ENCODE results near the gene LGALS9.
"Not testable (repeated sequence)": the region's sequence is repeated elsewhere in the genome, so short reads cannot be mapped to it uniquely, and the experiment has no call there.

LGALS9 gene

GRCh38 chr17:27654136-27654535 lies 23.1 kb downstream of the LGALS9 start:
- no peak for DNase-seq (ENCODE audit: low spot score)

GRCh38 chr17:27654654-27655524 lies 23.9 kb downstream of the LGALS9 start:
- peak; percentile 79 for DNase-seq (ENCODE audit: low spot score)

DNA sequence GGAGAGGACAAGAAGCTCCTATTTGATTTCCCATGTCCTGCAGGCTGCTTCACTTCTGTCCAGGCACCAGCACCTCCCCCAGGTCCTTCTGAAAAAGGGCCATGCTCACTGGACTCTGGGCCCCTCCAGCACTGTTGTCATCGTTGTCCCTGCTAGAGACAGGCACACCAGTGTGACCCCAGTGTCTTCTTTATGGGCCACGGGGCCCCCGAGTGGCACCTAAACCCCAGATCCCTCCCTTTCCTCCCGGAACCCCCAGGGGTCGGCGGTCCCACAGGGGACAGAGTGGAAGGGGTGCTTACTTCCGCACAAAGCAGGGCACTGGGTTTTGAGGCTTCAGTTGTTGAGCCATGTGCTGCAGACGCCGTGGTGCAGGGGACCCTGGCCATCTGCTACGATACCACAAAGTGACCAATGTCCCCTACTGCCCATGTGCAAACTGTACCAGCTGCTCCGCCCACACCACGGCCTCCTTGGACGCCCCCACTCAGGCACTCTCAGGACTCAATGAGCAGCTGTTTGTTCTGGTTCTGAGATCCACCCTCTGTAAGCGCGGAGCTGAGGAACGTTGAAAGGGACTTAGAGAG lies 24.6 kb downstream of the LGALS9 start:
- DNase-seq (ENCODE audit: low spot score): not testable (repeated sequence)

- not testable (repeated sequence) for DNase-seq (ENCODE audit: low spot score)
Observed at GRCh38 chr17:27656620-27657019, 25.6 kb downstream of the LGALS9 start.

- DNase-seq (ENCODE audit: low spot score): no peak
Observed at GRCh38 chr17:27657620-27658019, 26.6 kb downstream of the LGALS9 start.

GRCh38 chr17:27659683-27660082 lies 28.7 kb downstream of the LGALS9 start:
- DNase-seq (ENCODE audit: low spot score): no peak

DNA sequence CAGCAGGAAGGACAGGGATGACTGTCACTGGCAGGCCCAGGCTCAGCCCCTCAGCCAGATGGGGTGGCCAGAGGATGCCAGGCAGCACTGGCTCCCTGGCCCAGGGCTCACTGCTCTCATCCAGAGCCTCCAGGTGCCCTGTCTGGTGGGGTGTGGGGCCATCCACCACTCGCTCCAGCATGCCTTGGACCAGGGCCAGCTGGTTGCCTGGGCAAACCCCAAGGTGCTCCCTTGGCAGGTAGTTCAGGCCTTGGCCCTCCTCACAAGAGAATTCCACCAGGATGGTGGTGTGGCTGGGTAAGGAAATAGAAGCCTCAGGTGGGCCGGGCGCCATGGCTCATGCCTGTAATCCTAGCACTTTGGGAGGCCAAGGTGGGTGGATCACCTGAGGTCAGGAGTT lies 29.4 kb downstream of the LGALS9 start:
- no peak for DNase-seq (ENCODE audit: low spot score)

GRCh38 chr17:27663936-27664605 lies 33.1 kb downstream of the LGALS9 start:
- no peak for DNase-seq (ENCODE audit: low spot score)

DNA sequence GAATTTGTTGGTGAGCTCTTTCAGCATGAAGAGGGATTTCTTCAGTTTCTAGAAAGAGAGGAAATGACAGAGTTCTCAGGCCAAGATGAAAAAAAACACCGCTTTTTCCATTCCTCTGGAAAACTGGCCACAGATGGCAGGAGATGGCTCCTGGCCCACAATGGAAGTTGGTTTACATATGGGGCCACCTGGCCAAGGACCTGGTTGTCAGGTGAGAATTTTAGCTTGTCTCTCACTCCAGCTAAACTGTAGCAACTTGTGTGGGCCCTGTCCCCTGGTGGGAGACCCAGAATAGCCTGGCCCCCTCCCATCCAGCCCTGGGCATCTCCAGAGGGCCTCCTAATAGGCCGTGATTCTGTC lies 33.6 kb downstream of the LGALS9 start:
- no peak for DNase-seq (ENCODE audit: low spot score)

DNA sequence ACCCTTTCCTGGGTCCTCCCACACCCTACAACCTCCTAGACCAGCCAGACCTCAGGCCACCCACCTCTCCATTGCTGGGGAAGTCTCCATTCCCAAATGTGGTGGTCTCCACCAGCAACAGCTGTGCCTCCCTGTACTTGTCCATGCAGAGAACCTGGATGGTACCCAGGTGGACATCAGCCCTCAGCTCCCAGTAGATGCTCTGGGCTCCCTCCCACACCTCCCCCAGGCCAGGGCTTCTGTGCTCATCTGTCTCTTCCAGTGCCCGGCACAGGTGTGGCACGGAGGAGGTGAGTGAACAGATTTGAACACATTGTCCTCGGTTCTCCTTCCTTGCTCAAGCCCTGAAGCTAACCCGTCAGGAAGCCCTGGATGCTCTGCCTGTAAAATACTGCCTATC lies 34.6 kb downstream of the LGALS9 start:
- no peak for DNase-seq (ENCODE audit: low spot score)

DNA sequence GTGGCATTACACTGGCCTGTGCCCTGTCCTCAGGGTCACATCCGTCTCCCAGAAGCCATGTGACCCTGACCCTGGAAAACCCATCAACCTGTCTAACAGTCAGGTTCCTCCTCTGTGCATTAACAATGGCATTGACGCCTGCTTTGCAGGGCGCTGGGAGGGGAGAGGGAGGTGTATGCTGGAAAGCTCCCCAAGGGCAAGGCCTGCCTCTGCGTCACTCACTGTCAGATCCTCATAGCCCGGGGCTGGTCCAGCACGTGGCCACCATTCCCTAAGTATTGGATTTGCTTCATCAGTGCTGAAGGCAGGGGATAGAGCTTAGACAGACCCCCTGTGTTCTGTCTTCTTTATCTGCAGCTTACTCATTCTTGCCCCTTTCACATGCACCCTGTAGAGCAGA lies 35.3 kb downstream of the LGALS9 start:
- DNase-seq (ENCODE audit: low spot score): not testable (repeated sequence)

GRCh38 chr17:27666831-27667560 lies 36.0 kb downstream of the LGALS9 start:
- no peak for DNase-seq (ENCODE audit: low spot score)

DNA sequence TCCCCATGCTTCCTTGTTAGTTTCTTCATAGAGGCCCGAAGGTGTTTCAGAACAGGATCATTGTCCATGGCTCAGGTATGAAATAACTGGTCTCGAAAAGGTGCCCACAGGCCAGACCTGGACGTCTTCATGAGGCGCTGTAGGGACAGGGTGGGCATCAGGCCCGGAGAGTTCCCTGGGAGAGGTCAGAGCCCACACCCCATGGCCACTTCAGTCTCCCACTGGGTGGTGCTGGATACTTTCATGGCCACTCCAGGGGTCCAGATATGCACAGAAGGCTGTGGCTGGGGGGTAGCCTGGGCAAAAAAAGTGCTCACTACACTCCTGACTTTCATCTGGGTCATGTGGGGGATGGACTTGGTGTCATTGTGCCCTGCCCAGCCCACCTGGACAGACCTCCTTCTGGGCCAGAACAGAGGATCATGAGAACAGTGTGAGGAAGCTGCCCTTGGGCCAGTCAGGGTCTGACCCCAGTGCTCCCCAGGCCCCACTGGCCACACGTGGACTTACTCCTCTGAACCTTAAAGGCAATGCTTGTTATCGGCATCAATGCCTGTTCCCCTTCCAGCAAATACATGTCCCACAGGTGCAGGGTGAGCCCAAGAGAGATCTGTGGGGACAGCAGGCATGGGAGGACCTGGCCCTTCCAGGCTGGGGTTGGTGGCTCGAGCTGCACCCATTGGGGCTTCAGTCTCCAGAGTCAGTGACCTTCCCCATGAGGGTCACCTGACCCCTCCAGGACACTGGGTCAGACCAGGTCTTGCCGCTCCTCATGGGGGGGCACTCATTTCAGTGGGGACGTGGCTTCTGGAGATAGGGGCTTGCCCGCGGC lies 36.9 kb downstream of the LGALS9 start:
- DNase-seq (ENCODE audit: low spot score): no peak

- DNase-seq (ENCODE audit: low spot score): no peak
Observed at GRCh38 chr17:27668488-27668823, 37.5 kb downstream of the LGALS9 start.

DNA sequence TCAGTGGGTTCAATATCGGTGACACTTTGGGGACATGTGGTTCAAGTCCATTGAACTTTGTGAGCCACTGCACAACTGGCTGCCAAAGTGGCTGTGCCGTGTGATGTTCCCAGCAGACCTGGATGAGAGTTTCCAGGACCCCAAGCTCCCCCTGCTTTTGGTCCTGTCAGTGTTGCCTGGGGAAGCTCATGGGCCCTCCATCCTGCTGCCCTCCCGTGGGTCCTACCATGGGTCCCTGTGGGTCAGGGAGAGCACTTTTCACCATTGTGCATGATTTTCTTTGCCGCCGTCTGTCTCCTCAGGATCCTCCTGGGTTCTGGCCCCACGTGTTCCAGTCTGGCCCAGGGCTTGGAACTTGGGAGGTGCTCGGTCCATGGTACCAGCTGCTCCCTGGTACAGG lies 38.1 kb downstream of the LGALS9 start:
- no peak for DNase-seq (ENCODE audit: low spot score)

GRCh38 chr17:27669850-27670249 lies 38.9 kb downstream of the LGALS9 start:
- DNase-seq (ENCODE audit: low spot score): no peak

DNA sequence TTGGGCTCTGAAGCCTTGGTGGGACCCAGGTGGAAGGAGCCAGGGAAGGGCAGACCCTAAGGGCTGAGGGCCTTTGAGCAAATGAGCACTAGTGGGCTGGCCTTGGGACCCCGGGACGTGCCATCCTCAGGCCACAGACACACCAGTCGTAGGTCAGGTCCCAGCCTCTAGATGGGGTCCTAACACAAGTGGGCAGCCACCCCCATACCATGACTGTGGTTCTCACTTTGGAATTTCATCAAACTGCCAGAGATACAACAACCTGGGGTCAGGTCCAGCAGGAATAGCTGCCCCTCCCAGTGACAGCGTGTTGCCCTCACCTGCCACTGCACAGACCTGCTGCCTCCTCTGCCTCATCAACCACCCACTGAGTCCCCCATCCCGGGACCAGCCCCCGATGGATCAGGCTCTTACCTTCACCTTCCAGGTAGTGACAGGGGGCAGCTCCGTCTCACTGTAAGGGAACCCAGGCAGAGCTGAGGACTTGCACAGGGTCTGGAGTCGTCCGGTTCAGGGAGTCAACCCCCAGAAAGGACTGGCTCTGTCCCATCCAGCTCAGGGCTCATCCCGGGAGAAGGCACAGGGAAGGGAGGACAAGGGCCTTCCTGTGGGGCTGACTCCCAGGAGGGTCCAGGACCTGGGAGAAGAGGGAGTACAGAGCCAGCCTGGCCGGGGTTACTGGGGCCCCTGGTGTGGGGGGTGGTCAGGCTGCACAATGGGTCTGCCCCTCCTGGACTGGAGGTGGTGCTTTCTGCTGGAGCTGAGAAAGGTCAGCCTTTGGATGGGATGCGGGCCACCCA lies 40.0 kb downstream of the LGALS9 start:
- DNase-seq (ENCODE audit: low spot score): no peak

- DNase-seq (ENCODE audit: low spot score): no peak
Observed at GRCh38 chr17:27671591-27671910, 40.6 kb downstream of the LGALS9 start.

DNA sequence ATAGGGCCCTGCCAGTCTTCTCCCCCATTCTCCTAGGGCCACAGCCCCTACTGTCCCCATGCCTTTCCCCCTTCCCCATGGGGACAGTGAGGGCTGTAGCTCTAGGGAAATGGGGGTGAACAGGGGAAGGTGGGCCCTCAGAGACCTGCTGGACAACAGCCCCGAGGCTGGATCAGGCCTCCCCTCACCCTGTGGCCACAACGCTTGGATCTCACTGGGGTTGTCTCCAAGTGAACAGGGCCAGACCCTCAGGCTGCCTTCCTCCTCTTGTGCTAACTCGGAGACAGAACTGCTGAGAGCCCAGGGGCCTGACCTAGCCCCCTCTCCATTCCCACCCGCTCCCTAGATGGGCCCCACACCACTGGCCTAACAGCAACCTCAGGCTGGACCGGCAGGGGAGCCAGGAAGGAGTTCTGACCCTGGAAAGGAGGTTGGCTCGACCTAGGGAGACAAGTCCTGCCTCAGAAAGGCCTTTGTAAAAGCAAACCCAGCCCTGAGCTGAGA lies 41.0 kb downstream of the LGALS9 start:
- not testable (repeated sequence) for DNase-seq (ENCODE audit: low spot score)

- DNase-seq (ENCODE audit: low spot score): no peak
Observed at GRCh38 chr17:27674335-27674734, 43.3 kb downstream of the LGALS9 start.

DNA sequence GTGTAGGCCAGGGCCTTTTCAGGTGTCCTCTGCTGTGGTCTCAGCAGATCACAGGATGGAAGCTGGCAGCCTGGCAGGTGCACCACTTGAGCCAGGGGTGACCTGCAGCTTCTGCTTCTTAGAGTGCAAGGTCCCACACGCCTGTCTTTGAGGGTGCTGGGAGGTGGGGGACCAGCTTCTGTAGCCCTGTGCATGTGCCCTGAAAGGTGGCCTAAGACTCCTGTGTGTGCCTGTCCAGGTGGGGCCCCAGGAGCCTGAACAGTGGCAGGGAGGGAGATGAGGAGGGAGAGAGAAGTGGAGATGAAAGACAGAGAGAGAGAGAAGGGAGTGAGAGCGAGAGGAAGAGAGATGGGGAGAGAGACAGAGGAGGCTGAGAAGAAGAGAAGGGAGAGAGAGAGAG lies 46.2 kb downstream of the LGALS9 start:
- no peak for DNase-seq (ENCODE audit: low spot score)

Measured in AG08396 (cell line).